ENCODE measurements around the gene LPO.
A peak's percentile ranks its signal among the peaks of the same experiment; 100 is the strongest.

LPO gene

DNA sequence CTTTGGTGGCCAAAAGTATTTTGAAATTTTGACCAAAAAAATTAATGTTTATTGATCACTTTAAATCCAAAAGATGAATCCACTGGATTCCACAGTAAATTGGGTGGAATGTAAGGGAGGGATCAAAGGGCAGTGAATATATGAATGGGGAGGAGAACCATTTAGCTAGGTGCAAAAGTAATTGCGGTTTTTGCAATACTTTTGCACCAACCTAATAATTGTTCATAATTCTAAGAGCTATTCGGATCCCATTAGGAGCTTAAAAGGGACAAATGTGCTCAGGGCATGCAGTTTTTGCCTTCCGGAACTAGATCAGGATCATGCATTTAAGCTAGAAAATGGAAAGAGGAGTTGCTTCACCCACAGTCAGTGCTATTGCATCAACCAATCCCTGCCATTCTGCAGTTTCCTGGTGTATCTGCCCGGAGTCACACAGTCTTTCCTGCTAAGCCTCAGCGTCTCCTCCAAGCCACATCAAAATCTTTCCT, at the start of gene LPO:
Gene LPO, plus strand, starts transcription at position 438 of the 488 bp plus-strand sequence. CDS start 4,396 bp downstream, outside the sequence.
- no peak for DNase-seq (ENCODE audit: extremely low read depth in 1 of 2, low read depth in 1 of 2)

DNA sequence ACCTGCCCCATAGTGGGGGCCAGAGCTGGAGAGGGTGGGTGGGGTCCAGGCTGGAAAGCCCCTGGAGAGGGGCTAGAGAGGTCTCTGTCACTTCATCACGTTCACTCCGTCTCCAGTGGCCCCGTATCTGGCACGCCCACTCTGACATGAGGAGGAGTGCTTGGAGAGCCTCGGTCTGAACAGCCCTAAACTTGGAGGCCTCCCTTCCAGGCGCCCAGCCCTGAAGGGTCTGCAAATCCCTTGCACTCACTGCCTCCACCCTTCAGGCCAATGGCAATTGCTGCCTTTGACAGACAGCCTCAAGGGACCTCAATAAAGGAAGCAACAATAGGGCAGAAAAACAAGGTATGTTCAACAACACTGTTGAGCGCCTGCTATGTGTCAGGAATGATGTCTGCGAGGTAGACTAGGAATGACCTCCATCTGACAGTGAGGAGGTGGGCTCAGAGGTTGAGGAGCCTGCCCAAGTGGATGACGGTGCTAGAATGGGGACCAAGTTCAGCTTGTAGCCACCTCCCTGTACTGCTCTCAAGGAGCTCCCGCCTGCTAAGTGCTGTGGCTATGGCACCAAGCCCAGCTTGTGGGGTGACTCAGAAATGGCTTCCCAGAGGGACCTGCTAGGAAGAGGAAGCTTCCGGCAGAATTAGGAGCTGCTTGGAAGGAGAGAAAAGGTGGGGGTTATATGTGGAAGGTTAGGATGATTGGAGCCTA, 48.8 kb upstream of the LPO start:
- no peak for DNase-seq (ENCODE audit: extremely low read depth in 1 of 2, low read depth in 1 of 2)

DNA sequence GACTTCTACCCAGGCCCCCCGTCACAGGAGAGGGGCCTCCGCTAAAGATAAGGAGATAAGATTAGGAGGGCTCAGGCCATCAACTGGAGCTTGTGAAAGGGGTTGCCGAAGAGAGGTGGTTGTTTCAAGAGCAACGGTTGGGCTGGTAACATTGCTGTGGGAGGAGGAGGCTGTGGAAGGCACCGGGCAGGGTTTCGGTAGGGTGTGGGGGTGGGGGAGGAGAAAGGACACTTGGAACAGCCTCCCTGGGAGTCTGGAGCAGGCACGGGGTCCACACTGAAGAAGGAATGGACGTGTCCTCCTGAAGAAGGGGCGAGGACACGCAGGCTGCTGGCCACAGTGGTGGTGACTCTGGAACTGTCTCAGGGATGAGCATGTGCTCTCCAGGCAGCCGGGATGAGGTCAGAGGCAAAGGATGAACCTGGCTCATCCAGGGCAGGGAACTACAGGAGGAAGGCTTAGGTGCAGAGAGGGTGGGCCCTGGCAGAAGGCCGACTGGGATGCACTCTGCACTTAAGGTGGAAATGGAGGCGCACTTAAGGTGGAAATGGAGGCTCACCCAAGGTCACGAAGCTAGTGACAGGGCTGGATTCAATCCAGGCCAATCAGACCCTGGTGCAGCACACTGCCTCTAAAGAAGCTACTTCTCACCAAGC, 47.0 kb upstream of the LPO start:
- no peak for DNase-seq (ENCODE audit: extremely low read depth in 1 of 2, low read depth in 1 of 2)

DNA sequence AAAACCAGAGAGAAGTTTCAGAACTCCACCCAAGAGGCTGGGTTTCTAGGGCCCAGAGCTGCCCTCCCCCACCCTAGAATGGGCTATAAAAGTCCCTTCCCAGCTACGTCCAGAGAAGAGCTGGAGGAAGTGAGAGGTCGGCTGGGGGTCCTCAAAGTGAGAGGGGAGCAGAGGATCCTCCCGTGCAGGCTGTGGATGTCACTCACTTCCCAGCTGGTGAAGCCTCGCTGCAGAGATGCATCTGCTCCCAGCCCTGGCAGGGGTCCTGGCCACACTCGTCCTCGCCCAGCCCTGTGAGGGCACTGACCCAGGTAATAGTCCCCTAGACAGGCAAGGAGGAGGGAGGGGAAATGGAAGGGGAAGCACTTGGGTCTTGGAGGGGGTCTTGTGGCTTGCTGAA, 45.8 kb upstream of the LPO start, which contains the start of gene EPX:
Gene EPX, plus strand, starts transcription at position 115 of the 400 bp plus-strand sequence. Its CDS starts 121 bp downstream, at position 236.
- no peak for DNase-seq (ENCODE audit: extremely low read depth in 1 of 2, low read depth in 1 of 2)

DNA sequence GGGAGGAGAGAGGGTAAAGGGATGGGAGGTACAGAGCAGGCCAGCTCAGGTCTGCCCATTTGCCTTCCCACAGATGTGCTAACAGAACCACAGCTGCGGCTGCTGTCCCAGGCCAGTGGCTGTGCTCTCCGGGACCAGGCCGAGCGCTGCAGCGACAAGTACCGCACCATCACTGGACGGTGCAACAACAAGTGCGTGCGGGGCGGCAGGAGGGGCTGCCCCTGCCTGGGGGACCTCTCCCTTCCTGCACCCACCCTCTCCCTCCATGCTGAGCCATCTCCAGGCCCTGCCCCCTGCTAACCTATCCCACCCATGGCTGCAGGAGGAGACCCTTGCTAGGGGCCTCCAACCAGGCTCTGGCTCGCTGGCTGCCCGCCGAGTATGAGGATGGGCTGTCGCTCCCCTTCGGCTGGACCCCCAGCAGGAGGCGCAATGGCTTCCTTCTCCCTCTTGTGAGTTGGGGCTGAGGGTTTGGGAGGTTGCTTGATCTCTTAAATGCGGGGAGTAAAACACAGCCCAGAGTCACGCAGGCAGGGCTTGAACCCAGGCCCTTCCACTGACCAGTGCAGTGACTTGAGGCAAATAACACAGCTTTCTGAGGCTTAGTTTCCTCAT, 44.6 kb upstream of the LPO start:
- DNase-seq (ENCODE audit: extremely low read depth in 1 of 2, low read depth in 1 of 2): no peak

DNA sequence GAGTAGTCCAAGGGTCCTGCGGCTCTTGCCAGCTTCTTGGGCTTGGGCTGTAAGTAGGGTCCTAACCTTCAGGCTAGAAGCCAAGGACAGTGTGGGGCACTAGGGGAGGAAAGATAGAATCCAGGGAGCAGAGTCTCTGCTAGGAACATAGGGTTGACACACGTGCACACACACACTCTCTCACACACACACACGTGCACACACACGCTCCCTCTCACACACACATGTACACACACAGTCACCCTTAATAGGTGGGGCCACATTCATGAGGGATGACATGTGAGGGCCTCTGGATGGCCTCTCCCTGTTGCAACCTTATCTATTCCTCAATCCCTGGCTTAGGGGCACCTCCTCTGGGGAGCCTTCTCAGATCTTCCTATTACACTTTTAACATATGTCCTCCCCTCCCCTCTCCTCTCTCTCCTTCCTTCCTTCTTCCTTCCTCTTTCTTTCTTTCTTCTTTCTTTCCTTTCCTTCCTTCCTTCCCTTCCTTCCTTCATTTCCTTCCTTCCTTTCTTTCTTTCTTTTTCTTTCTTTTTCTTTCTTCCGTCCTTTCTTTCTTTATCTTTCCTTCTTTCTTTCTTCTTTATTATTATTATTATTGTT, 42.8 kb upstream of the LPO start:
- no peak for DNase-seq (ENCODE audit: extremely low read depth in 1 of 2, low read depth in 1 of 2)

DNA sequence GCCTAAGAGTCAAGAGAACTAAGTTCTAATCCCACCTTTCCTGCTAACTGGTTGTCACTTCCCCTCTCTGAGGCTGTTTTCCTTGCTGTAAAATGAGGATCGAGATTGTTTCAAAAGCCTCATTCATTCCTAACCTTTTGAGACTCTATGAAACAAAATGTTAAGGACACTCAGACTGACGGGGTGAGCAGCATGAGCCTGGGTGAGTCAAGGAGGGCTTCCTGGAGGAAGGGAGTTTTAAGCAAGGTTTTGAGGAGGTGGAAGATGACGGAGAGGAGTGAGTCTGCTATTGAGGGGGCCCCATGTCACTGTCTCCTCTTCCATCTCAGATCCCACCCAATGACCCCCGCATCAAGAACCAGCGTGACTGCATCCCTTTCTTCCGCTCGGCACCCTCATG, 41.8 kb upstream of the LPO start:
- DNase-seq (ENCODE audit: extremely low read depth in 1 of 2, low read depth in 1 of 2): no peak

DNA sequence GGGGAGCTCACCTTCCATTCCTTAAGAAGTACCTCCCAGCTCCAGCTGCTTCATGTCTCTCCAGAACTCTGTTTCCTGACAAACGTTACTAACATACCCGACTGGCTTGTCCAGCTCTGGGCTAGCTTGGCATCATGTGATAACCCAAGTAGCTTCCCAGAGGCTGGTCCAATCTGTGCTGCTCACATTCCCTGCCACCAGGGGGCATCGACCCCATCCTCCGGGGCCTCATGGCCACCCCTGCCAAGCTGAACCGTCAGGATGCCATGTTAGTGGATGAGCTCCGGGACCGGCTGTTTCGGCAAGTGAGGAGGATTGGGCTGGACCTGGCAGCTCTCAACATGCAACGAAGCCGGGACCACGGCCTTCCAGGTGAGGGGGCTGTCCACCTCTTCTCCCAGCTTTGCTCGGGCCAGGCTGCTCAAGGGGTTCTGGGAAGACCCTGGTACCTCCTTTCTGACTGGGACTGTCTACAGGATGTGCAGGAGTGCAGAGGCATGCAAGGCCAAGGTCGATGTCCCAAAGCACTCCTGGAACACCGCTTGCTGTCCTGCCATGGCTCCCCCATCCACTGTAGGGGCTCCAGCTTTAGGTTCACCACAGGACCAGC, 38.3 kb upstream of the LPO start:
- DNase-seq (ENCODE audit: extremely low read depth in 1 of 2, low read depth in 1 of 2): peak; percentile 4 to 37

DNA sequence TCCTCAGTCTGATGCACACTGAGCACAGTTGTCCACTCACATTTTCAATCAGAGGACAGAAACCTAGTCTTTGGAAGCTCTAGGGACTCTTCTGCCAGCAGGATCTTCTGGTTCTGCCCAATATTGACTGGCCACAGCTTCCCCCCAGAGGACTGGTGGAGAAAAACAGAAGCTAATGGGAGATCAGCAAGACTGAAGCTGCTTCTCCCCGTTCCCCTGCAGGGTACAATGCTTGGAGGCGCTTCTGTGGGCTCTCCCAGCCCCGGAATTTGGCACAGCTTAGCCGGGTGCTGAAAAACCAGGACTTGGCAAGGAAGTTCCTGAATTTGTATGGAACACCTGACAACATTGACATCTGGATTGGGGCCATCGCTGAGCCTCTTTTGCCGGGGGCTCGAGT, 35.5 kb upstream of the LPO start:
- no peak for DNase-seq (ENCODE audit: extremely low read depth in 1 of 2, low read depth in 1 of 2)

DNA sequence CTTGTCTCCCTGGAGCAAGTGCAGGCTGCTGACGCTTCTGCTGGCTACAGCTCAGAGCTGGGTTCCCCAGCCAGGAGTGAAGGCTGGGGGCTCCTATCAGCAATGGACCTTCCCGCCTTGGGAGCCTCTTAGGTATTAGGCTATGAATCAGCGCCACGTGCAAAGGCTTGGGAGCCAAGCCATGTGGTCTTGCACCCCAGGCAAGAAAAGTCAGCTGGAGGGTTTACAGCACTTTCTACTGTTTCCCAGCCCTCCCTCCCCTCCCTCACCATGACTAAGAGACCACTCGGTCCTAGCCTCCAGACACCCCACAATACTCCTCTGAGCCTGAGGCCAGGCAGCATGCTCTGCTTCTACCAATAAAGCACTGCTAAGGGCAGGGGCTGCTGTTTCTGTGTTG, 33.6 kb upstream of the LPO start:
- DNase-seq (ENCODE audit: extremely low read depth in 1 of 2, low read depth in 1 of 2): no peak

DNA sequence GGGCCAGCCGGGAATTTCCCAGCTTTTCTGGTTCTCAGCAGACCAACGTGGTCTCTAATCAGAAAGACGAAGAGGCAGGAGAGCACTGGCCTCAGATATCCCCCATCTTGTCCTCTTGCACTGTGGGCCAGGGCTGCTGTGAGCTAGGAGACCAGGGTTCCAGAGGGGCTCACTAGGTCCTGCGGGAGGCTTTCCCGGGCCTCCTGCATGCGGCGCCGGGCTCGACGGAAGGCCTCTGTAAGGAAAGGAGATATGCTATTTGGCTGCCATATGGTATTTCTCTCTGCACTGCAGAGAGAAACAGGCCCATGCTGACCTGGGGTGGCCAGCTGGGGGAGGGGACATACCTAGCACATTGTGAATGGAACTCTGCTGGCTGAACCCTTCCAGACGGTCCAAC, 32.4 kb upstream of the LPO start:
- DNase-seq (ENCODE audit: extremely low read depth in 1 of 2, low read depth in 1 of 2): no peak

DNA sequence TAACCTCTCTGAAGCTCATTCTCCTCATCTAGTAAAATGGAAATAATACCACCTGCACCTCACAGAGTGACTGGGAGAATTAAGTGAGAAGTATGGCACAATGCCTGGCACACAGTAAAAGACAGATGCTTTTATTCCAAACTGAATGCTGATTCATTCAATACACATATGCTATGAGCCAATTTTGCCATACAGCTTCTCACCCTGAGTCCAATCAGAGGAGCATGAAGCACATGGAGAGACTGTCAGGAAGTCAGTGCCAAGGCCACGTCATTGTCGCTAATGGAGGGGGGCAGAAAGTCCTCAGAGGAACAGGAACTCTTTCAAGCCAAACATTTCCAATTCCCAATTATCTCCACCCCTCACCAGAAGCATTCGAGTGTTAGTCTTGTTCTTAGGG, 30.9 kb upstream of the LPO start:
- DNase-seq (ENCODE audit: extremely low read depth in 1 of 2, low read depth in 1 of 2): no peak

DNA sequence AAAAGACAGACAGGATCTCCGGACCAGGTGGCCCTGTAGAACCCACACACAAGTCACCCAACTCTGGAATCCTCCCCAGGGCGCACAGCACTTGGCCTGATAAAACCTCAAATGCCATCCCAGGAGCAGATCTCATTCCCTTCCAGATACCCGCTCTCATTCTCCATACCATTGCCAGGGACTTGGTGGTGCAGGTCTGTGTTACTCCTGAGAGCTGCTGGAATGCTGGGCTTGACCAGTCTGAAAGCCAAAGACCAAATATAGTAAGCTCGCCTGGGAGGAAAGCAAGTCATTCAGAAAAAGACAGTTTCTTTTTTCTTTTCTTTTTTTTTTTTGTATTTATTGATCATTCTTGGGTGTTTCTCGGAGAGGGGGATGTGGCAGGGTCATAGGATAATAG, 30.0 kb upstream of the LPO start:
- no peak for DNase-seq (ENCODE audit: extremely low read depth in 1 of 2, low read depth in 1 of 2)

DNA sequence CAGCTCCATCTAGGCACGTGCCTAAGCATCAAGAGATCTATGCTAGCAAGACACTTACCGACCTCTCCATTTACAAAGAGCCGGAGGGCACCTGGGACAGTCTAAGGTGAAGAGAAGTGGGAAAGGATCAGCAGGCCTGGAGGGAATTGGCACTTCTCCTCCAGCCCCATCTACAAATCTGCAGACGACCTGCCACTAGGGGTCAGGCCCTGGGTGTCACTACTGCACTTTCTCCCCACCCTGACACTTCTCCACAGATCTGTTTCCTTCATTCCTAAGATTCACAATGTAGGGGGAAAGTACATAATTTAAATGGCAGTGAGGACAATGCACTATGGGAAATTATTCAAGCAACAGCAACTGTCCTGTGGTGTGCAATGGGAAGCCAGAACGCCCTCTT, 27.5 kb upstream of the LPO start:
- no peak for DNase-seq (ENCODE audit: extremely low read depth in 1 of 2, low read depth in 1 of 2)

DNA sequence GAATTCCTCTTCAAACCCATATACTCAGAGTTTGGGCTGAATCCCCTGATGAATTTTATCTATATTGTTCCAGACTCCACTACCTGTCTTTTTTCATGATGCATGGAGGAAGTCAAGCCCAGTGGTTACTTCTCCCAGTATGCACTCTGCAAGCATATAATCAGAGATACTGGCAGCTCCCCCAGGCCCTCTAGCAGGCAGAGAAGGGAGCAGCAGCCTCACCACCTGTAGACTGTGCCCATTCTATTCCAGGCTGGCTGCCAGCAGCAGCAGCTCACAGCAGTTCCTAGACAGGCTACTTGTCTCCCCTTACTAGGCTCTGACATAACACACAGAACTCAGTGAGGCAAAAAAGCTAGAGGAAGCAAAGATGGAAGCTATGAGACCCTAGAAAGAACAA, 22.7 kb upstream of the LPO start:
- DNase-seq (ENCODE audit: extremely low read depth in 1 of 2, low read depth in 1 of 2): no peak

DNA sequence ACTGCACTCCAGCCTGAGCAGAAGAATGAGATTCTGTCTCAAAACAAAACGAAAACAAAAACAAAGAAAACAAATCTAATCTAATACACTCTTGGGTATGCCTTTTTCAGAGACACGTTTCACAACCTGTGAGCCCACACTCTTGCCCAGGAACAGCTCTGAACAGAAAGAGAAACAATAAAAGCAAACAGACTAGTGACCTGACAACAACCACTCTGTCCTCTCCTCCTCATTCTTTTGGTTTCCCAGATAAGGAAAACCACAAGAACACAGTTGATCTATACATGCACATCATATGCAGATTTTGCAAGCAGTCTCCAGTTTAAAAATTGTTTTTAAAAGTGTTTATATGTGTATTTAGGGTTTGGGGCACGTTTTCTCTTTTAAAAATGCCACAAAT, 20.6 kb upstream of the LPO start:
- no peak for DNase-seq (ENCODE audit: extremely low read depth in 1 of 2, low read depth in 1 of 2)

DNA sequence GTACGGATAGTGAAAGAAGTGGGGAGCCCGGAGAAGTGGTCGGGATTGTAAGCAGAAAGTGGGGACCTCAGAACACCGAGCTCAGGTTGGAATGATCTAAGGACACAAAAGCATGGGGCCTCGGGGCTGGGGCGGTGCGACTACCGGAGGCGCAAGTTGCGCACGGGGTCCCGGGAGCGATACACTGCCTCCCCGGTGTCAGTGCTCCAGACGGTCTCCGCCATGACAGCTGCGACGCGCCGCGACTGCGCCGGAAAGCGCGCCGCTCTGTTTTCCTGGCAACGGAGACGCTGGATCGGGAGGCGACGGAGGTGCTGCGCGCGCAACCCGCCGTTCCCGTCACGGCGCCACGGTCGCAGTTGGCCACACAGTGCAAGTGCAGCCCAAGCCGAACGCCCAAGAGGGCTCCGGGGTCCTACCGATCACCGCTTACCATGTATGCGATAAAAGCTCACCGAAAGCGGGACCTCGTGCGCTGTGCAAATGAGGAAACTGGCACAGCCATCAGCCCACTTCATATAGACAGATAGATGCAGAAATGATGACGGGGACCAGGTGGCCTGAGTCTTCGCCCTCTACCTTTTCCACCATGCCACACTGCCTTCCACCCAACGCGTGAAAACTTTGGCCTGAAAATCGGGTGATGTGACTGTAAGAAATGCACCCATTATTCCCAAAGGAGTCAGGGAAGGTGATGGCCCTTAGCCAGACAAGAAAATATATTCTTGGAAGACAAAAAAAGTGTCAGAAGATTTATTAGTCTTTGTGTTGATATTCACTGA, 19.2 kb upstream of the LPO start, which contains the start of gene MKS1:
Gene MKS1, minus strand, starts transcription at position 249 of the 782 bp plus-strand sequence. Its CDS starts 25 bp downstream, at position 224.
- peak; percentile 83 to 92 for DNase-seq (ENCODE audit: extremely low read depth in 1 of 2, low read depth in 1 of 2)

DNA sequence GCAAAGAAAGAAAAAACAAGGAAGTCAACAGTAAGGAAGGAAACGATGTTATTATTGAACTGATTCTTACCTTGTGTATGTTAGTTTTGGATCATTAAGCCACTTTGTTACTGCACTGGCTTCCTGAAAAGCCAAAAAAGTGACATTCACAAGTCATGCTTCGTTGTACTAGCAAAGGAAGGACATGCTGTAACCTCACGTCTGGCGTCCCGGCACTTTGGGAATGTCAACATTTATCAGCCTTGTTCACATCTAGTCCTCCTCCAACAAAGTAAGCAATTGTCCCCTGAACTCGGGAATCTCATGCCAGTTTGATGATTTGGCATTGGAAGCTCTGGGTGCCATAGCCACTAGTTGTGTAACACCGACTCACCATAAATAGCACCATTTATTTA, 18.6 kb upstream of the LPO start:
- DNase-seq (ENCODE audit: extremely low read depth in 1 of 2, low read depth in 1 of 2): no peak

DNA sequence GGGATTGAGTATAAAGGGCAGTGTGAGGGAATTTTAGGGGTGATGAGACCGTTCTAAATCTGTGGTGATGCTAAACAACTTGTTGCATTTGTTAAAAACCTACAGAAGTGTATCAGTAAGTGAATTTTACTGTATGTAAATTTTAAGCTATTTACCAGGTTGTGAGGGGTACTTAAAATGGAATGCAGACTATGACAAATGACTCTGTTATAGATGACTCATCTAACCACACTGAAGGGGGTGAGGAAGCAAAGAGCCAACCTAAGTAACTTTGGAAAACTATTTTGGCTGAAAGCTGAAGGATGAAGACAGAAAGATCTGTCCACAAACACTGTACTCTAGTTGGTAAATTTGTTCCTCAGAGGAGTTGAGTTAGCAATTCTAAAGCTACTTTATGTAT, 14.1 kb upstream of the LPO start:
- DNase-seq (ENCODE audit: extremely low read depth in 1 of 2, low read depth in 1 of 2): no peak

DNA sequence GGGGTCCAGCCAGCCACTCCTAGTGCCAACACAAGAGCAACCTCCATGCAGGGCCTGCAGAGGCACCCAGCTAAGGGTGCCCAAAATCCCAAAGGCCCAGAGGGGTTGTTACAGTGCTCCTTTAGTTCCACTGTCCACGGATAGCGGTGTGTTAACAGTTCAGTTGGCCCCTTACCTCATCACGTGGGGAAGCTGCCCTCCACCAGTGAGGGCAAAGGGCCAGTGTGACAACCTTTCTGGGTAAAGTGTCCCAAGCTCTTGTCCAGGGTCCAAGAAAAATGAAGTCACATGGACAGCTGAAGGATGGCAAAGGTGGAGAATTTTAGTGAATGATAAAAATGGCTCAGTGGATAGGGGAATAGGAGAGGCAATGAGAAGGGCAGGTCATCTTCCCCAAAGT, 10.7 kb upstream of the LPO start:
- no peak for DNase-seq (ENCODE audit: extremely low read depth in 1 of 2, low read depth in 1 of 2)

All from activated CD8-positive, alpha-beta memory T cell treated with anti-CD3 and anti-CD28 coated beads for 1 hour (primary cell).